A549 (cell line): ENCODE measurements around the gene CD22.

Source experiments
- FOSL2 ChIP-seq, 2 experiments: fragments of 450-650 bp in 1 of 2; fragments of >200 bp in 1 of 2; sonication (Bioruptor Twin) in 1 of 2; formaldehyde crosslinking; IDR thresholded peaks; 2 replicates each; pipeline versions ENCODE4 v1.5.0 to v1.6.1; 2016 to 2020; ENCODE audit warnings: mild to moderate bottlenecking in 1 of 2, moderate library complexity in 1 of 2
- POLR2A ChIP-seq: IDR thresholded peaks from 2 replicates; pipeline ENCODE4 v1.6.1; 2012; ENCODE audit warnings: mild to moderate bottlenecking, low read length
- RNF2 ChIP-seq: fragments of 200-600 bp; sonication (generic); IDR thresholded peaks from 2 replicates; pipeline ENCODE4 v1.6.1; 2016; ENCODE audit warnings: low read depth, mild to moderate bottlenecking, antibody characterized with exemption, moderate library complexity, borderline replicate concordance
- SREBF2 ChIP-seq: fragments of 450-650 bp; IDR thresholded peaks from 2 replicates; pipeline ENCODE4 v1.6.1; 2014; ENCODE audit warnings: mild to moderate bottlenecking, moderate library complexity
- TF ChIP-seq, protein P1 (sequence below): fragments of >200 bp; sonication (Bioruptor Twin); formaldehyde crosslinking; IDR thresholded peaks from 3 replicates; pipeline ENCODE4 v1.5.1; 2016
- TF ChIP-seq, protein P2 (sequence below): IDR thresholded peaks from 2 replicates; pipeline ENCODE4 v1.6.1; 2012
- TF ChIP-seq, protein P3 (sequence below): fragments of 200-600 bp; sonication (generic); IDR thresholded peaks from 2 replicates; pipeline ENCODE4 v1.6.1; 2016; ENCODE audit warnings: antibody characterized with exemption, mild to moderate bottlenecking, moderate library complexity

DNA sequence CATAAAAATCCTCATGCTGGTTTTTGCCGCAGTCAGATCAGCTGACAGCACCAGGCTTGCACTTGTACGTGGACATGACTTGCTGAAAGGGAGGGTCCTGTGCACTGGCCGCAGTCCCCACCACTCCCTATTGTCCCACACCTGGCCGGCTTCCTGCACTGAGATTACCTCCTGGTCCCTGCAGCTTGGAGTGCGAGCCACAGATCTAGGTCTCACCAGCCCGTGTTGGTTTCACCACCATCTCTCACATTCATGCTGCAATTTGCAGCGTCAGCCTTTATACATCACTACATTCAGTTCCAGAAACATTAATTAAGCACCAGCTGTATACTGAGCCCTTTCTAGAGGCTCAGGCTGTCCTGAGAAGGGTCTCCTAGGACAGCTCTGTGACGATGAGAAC, 15.0 kb upstream of the CD22 start:
- TF ChIP-seq, protein P1, sequence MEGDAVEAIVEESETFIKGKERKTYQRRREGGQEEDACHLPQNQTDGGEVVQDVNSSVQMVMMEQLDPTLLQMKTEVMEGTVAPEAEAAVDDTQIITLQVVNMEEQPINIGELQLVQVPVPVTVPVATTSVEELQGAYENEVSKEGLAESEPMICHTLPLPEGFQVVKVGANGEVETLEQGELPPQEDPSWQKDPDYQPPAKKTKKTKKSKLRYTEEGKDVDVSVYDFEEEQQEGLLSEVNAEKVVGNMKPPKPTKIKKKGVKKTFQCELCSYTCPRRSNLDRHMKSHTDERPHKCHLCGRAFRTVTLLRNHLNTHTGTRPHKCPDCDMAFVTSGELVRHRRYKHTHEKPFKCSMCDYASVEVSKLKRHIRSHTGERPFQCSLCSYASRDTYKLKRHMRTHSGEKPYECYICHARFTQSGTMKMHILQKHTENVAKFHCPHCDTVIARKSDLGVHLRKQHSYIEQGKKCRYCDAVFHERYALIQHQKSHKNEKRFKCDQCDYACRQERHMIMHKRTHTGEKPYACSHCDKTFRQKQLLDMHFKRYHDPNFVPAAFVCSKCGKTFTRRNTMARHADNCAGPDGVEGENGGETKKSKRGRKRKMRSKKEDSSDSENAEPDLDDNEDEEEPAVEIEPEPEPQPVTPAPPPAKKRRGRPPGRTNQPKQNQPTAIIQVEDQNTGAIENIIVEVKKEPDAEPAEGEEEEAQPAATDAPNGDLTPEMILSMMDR: no peak
- TF ChIP-seq, protein P2, sequence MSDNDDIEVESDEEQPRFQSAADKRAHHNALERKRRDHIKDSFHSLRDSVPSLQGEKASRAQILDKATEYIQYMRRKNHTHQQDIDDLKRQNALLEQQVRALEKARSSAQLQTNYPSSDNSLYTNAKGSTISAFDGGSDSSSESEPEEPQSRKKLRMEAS: no peak
- TF ChIP-seq FOSL2 (IDR thresholded peaks at IDR 0.05) (no peak), FOSL2 (CRISPR knock-in tag; IDR thresholded peaks at IDR 0.05) (no peak), POLR2A (no peak), SREBF2 (no peak), RNF2 (no peak)
- TF ChIP-seq, protein P3, sequence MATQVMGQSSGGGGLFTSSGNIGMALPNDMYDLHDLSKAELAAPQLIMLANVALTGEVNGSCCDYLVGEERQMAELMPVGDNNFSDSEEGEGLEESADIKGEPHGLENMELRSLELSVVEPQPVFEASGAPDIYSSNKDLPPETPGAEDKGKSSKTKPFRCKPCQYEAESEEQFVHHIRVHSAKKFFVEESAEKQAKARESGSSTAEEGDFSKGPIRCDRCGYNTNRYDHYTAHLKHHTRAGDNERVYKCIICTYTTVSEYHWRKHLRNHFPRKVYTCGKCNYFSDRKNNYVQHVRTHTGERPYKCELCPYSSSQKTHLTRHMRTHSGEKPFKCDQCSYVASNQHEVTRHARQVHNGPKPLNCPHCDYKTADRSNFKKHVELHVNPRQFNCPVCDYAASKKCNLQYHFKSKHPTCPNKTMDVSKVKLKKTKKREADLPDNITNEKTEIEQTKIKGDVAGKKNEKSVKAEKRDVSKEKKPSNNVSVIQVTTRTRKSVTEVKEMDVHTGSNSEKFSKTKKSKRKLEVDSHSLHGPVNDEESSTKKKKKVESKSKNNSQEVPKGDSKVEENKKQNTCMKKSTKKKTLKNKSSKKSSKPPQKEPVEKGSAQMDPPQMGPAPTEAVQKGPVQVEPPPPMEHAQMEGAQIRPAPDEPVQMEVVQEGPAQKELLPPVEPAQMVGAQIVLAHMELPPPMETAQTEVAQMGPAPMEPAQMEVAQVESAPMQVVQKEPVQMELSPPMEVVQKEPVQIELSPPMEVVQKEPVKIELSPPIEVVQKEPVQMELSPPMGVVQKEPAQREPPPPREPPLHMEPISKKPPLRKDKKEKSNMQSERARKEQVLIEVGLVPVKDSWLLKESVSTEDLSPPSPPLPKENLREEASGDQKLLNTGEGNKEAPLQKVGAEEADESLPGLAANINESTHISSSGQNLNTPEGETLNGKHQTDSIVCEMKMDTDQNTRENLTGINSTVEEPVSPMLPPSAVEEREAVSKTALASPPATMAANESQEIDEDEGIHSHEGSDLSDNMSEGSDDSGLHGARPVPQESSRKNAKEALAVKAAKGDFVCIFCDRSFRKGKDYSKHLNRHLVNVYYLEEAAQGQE: no peak
